Liver (tissue), 9 donors: ENCODE data around the gene GUK1. TPM values are rescaled to one million over a fixed set of nuclear protein-coding genes. Genes with fewer than 3 reads are reported as not detected.
A peak's percentile ranks its signal among the peaks of the same experiment; 100 is the strongest.

Experiments used
- DNase-seq: peaks from one replicate; pipeline ENCODE4 v3.0.0-alpha.2; 2017; ENCODE audit warnings: low spot score
- H3K27ac ChIP-seq, 2 donors: one replicate each; pipeline ENCODE4 v1.7.0; 2013; ENCODE audit warnings: inconsistent platforms in 2 of 2, low read length in 2 of 2, control low read depth in 1 of 2, low read depth in 1 of 2, mild to moderate bottlenecking in 1 of 2
- H3K27me3 ChIP-seq, 4 donors: one replicate each; pipeline versions ENCODE4 v1.6.1 to v1.7.0; 2013; ENCODE audit warnings: low read length in 3 of 4, inconsistent platforms in 1 of 4, mild to moderate bottlenecking in 1 of 4, moderate library complexity in 1 of 4; ENCODE audit not compliant: control insufficient read depth in 4 of 4, insufficient read depth in 4 of 4
- H3K36me3 ChIP-seq, 4 donors: one replicate each; pipeline versions ENCODE4 v1.6.1 to v1.7.0; 2013; ENCODE audit warnings: low read length in 3 of 4, mild to moderate bottlenecking in 3 of 4, low read depth in 1 of 4, moderate library complexity in 1 of 4; ENCODE audit not compliant: control insufficient read depth in 4 of 4, insufficient read depth in 3 of 4
- H3K4me1 ChIP-seq, 4 donors: one replicate each; pipeline versions ENCODE4 v1.6.1 to v1.7.0; 2013; ENCODE audit warnings: low read length in 3 of 4, mild to moderate bottlenecking in 3 of 4, moderate library complexity in 1 of 4; ENCODE audit not compliant: control insufficient read depth in 4 of 4, insufficient read depth in 4 of 4
- H3K4me3 ChIP-seq, 3 donors: one replicate each; pipeline versions ENCODE4 v1.6.1 to v1.7.0; 2013; ENCODE audit warnings: low read length in 3 of 3, control low read depth in 1 of 3, low read depth in 1 of 3, mild to moderate bottlenecking in 1 of 3
- H3K9ac ChIP-seq, 2 donors: one replicate each; pipeline ENCODE4 v1.7.0; 2013; ENCODE audit warnings: low read length in 2 of 2, mild to moderate bottlenecking in 2 of 2, moderate library complexity in 2 of 2, control low read depth in 1 of 2, low read depth in 1 of 2
- H3K9me3 ChIP-seq, 4 donors: one replicate each; pipeline versions ENCODE4 v1.6.1 to v1.7.0; 2013; ENCODE audit warnings: low read length in 3 of 4; ENCODE audit not compliant: control insufficient read depth in 4 of 4
- EGR1 ChIP-seq, 2 donors: IDR thresholded peaks; 2 replicates each; pipeline ENCODE4 v1.6.1; 2016 to 2018; ENCODE audit warnings: antibody characterized with exemption in 2 of 2, low read depth in 2 of 2
- FOXA1 ChIP-seq: IDR thresholded peaks from 2 replicates; pipeline ENCODE4 v1.6.1; 2016; ENCODE audit warnings: antibody characterized with exemption
- FOXA2 ChIP-seq: IDR thresholded peaks from 2 replicates; pipeline ENCODE4 v1.6.1; 2016; ENCODE audit warnings: antibody characterized with exemption
- GABPA ChIP-seq, 2 donors: IDR thresholded peaks in 1 of 2; conservative IDR thresholded peaks in 1 of 2; 2 replicates each; pipeline ENCODE4 v1.6.1; 2016; ENCODE audit warnings: antibody characterized with exemption in 2 of 2, mild to moderate bottlenecking in 1 of 2, moderate library complexity in 1 of 2
- JUND ChIP-seq, 2 donors: IDR thresholded peaks; 2 replicates each; pipeline ENCODE4 v1.6.1; 2016; ENCODE audit warnings: antibody characterized with exemption in 2 of 2
- NR2F2 ChIP-seq: IDR thresholded peaks from 2 replicates; pipeline ENCODE4 v1.6.1; 2016; ENCODE audit warnings: antibody characterized with exemption
- RAD21 ChIP-seq, 2 donors: IDR thresholded peaks; 2 replicates each; pipeline ENCODE4 v1.6.1; 2016; ENCODE audit warnings: antibody characterized with exemption in 2 of 2, mild to moderate bottlenecking in 2 of 2
- RXRA ChIP-seq, 2 donors: IDR thresholded peaks; 2 replicates each; pipeline ENCODE4 v1.6.1; 2017 to 2018; ENCODE audit warnings: antibody characterized with exemption in 2 of 2, mild to moderate bottlenecking in 1 of 2
- SP1 ChIP-seq: IDR thresholded peaks from 2 replicates; pipeline ENCODE4 v1.6.1; 2018; ENCODE audit warnings: antibody characterized with exemption, mild to moderate bottlenecking
- WGBS: extraction: QIAGEN DNeasy Blood & Tissue Kit; methylation state at CpG from one replicate; pipeline ENCODE4 v1.1.7; 2013; 5-methylcytosine and 5-hydroxymethylcytosine counted together
- polyA plus RNA-seq, 2 donors: library from polyadenylated mRNA; stranded (reverse) in 1 of 2; unstranded in 1 of 2; fragments of 200-250 nt in 1 of 2; fragments of >200 nt in 1 of 2; fragmentation: Nextera tagmentation in 1 of 2; extraction: Ambion mirVana in 1 of 2; gene quantifications; one replicate each; pipeline versions ENCODE4 v1.2.1 to v1.2.3, GENCODE V29; 2013 to 2015
- total RNA-seq, 2 donors: library from RNA; depleted of rRNA; stranded (reverse); fragments of >200 nt; gene quantifications; one replicate each; pipeline ENCODE4 v1.2.3, GENCODE V29; 2014
- TF ChIP-seq, protein P1 (sequence below): IDR thresholded peaks from 2 replicates; pipeline ENCODE4 v1.6.1; 2016; ENCODE audit warnings: antibody characterized with exemption
- TF ChIP-seq, protein P2 (sequence below): IDR thresholded peaks from 2 replicates; pipeline ENCODE4 v1.6.1; 2016; ENCODE audit warnings: antibody characterized with exemption
- TF ChIP-seq, protein P3 (sequence below): IDR thresholded peaks from 2 replicates; pipeline ENCODE4 v1.6.1; 2016; ENCODE audit warnings: antibody characterized with exemption, mild to moderate bottlenecking
- donor health status: healthy.
- donor health status: healthy.
- donor health status: healthy.
- donor health status: healthy.
- donor health status: healthy.

Gene GUK1
- total and polyA plus RNA-seq, 4 donors, result 147 to 251 (median 216) TPM

DNA sequence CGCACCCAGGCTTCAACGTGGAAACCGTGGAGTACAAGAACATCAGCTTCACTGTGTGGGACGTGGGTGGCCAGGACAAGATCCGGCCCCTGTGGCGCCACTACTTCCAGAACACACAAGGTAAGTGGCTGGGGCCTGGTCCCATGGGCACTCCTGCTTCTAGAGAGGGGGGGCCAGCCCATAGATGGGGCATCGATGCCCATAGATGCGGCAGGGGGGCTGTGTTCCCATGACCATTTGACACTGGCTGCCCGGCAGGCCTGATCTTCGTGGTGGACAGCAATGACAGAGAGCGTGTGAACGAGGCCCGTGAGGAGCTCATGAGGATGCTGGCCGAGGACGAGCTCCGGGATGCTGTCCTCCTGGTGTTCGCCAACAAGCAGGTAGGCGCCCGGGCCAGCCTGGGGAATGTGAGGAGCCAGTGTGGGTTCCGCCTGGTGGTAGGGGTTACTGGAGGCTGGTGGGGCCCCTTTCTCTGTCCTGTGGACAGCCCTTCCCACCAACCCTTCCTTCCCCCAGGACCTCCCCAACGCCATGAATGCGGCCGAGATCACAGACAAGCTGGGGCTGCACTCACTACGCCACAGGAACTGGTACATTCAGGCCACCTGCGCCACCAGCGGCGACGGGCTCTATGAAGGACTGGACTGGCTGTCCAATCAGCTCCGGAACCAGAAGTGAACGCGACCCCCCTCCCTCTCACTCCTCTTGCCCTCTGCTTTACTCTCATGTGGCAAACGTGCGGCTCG lies 42.6 kb upstream of the GUK1 start:
- Histone ChIP-seq H3K36me3 (peaks cover 11 to 31% (median 24%) of the 10 kb centered on the region in 4 donors), H3K4me1 (peaks cover 8 to 25% (median 12%) of the 10 kb centered on the region in 4 donors), H3K27me3 (no peaks in the 10 kb centered on the region), H3K27ac (no peak overlapping the region), H3K4me3 (no peak overlapping the region), H3K9me3 (peaks cover 0 to 12% (median 7%) of the 10 kb centered on the region in 4 donors), H3K9ac (no peak overlapping the region)
- 94% methylated on average over 34 of the region's 34 CpGs for WGBS
- DNase-seq, result peak; percentile 26
- TF ChIP-seq, protein P1, sequence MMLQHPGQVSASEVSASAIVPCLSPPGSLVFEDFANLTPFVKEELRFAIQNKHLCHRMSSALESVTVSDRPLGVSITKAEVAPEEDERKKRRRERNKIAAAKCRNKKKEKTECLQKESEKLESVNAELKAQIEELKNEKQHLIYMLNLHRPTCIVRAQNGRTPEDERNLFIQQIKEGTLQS, result no peak
- TF ChIP-seq GABPA (IDR thresholded peaks at IDR 0.05 in 1 of 2, conservative IDR thresholded peaks at IDR 0.05 in 1 of 2) (no peak), RXRA (IDR thresholded peaks at IDR 0.05) (no peak), EGR1 (IDR thresholded peaks at IDR 0.05; ENCODE audit: low read depth in 2 of 2) (no peak), JUND (IDR thresholded peaks at IDR 0.05) (no peak)

DNA sequence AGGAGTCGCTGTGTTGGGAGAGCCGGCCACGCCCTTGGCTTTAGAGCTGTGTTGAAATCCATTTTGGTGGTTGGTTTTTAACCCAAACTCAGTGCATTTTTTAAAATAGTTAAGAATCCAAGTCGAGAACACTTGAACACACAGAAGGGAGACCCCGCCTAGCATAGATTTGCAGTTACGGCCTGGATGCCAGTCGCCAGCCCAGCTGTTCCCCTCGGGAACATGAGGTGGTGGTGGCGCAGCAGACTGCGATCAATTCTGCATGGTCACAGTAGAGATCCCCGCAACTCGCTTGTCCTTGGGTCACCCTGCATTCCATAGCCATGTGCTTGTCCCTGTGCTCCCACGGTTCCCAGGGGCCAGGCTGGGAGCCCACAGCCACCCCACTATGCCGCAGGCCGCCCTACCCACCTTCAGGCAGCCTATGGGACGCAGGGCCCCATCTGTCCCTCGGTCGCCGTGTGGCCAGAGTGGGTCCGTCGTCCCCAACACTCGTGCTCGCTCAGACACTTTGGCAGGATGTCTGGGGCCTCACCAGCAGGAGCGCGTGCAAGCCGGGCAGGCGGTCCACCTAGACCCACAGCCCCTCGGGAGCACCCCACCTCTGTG lies 41.7 kb upstream of the GUK1 start:
- DNase-seq, result no peak
- Histone ChIP-seq H3K9ac (no peak overlapping the region), H3K27me3 (no peaks in the 10 kb centered on the region), H3K4me3 (no peak overlapping the region), H3K9me3 (peaks cover 0 to 12% (median 7%) of the 10 kb centered on the region in 4 donors), H3K36me3 (peaks cover 9 to 31% (median 23%) of the 10 kb centered on the region in 4 donors), H3K27ac (no peak overlapping the region), H3K4me1 (peaks cover 8 to 26% (median 12%) of the 10 kb centered on the region in 4 donors)
- TF ChIP-seq, protein P2, sequence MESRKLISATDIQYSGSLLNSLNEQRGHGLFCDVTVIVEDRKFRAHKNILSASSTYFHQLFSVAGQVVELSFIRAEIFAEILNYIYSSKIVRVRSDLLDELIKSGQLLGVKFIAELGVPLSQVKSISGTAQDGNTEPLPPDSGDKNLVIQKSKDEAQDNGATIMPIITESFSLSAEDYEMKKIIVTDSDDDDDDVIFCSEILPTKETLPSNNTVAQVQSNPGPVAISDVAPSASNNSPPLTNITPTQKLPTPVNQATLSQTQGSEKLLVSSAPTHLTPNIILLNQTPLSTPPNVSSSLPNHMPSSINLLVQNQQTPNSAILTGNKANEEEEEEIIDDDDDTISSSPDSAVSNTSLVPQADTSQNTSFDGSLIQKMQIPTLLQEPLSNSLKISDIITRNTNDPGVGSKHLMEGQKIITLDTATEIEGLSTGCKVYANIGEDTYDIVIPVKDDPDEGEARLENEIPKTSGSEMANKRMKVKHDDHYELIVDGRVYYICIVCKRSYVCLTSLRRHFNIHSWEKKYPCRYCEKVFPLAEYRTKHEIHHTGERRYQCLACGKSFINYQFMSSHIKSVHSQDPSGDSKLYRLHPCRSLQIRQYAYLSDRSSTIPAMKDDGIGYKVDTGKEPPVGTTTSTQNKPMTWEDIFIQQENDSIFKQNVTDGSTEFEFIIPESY, result no peak
- TF ChIP-seq FOXA2, result no peak
- TF ChIP-seq RAD21 (IDR thresholded peaks at IDR 0.05), result no peak
- TF ChIP-seq NR2F2, result no peak
- TF ChIP-seq SP1, result no peak
- TF ChIP-seq, protein P3, sequence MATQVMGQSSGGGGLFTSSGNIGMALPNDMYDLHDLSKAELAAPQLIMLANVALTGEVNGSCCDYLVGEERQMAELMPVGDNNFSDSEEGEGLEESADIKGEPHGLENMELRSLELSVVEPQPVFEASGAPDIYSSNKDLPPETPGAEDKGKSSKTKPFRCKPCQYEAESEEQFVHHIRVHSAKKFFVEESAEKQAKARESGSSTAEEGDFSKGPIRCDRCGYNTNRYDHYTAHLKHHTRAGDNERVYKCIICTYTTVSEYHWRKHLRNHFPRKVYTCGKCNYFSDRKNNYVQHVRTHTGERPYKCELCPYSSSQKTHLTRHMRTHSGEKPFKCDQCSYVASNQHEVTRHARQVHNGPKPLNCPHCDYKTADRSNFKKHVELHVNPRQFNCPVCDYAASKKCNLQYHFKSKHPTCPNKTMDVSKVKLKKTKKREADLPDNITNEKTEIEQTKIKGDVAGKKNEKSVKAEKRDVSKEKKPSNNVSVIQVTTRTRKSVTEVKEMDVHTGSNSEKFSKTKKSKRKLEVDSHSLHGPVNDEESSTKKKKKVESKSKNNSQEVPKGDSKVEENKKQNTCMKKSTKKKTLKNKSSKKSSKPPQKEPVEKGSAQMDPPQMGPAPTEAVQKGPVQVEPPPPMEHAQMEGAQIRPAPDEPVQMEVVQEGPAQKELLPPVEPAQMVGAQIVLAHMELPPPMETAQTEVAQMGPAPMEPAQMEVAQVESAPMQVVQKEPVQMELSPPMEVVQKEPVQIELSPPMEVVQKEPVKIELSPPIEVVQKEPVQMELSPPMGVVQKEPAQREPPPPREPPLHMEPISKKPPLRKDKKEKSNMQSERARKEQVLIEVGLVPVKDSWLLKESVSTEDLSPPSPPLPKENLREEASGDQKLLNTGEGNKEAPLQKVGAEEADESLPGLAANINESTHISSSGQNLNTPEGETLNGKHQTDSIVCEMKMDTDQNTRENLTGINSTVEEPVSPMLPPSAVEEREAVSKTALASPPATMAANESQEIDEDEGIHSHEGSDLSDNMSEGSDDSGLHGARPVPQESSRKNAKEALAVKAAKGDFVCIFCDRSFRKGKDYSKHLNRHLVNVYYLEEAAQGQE, result no peak
- TF ChIP-seq RXRA (IDR thresholded peaks at IDR 0.05), result no peak
- TF ChIP-seq FOXA1, result no peak
- 96% methylated on average over 28 of the region's 28 CpGs for WGBS
